ENCODE measurements around the gene WSCD2. TPM values are rescaled to one million over a fixed set of nuclear protein-coding genes. Genes with fewer than 3 reads are reported as not detected.

Gene WSCD2
- total RNA-seq, 2 donors from 2014 or later = 0.31 TPM; not detected in 1

DNA sequence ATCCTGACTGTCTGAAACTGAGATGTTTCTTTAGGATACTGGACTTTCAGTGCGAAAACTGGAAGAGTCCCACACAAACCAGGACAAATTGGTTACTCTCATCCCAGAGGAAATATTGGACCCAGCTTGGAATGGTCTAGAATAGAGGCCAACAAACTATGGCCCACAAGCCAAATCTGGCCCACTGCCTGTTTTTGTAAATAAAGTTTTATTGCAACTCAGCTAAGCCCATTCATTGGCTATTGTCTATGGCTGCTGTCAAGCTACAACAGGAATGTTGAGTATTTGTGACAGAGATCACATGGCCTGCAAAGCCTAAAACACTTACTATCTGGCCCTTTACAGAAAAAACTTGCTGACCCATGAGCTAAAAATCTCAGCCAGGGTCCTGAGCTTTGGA is 6.5 kb downstream of the WSCD2 start:
- no peak for DNase-seq (ENCODE audit: low spot score)
- TF ChIP-seq, protein P1, sequence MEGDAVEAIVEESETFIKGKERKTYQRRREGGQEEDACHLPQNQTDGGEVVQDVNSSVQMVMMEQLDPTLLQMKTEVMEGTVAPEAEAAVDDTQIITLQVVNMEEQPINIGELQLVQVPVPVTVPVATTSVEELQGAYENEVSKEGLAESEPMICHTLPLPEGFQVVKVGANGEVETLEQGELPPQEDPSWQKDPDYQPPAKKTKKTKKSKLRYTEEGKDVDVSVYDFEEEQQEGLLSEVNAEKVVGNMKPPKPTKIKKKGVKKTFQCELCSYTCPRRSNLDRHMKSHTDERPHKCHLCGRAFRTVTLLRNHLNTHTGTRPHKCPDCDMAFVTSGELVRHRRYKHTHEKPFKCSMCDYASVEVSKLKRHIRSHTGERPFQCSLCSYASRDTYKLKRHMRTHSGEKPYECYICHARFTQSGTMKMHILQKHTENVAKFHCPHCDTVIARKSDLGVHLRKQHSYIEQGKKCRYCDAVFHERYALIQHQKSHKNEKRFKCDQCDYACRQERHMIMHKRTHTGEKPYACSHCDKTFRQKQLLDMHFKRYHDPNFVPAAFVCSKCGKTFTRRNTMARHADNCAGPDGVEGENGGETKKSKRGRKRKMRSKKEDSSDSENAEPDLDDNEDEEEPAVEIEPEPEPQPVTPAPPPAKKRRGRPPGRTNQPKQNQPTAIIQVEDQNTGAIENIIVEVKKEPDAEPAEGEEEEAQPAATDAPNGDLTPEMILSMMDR (IDR thresholded peaks at IDR 0.05) = no peak
- Histone ChIP-seq H3K9me3 (no peaks in the 10 kb centered on the region), H3K27me3 (no peaks in the 10 kb centered on the region), H3K4me3 (no peak overlapping the region), H3K27ac (no peak overlapping the region), H3K4me1 (no peaks in the 10 kb centered on the region), H3K36me3 (no peaks in the 10 kb centered on the region)

DNA sequence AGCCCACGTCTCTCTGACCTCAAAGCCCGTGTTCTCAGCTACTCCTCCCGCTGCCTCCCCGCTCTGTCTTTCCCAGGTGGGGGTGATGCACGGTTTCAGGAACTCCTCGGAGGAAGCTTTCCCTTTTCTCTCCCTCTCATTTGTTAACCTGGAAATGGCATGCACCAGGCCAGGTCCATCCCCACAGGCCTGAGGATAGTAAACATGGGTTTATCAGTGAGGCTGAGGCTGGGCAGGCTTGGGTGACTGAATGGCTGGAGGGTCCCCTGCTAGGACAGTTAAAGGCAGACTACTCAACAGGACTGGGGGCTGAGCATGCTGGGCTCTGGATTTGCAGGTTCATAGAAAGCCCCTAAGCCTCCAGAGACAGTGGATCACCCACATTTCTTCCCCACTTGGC is 7.6 kb downstream of the WSCD2 start:
- no peaks in the 10 kb centered on the region for H3K4me1 ChIP-seq
- no peaks in the 10 kb centered on the region for H3K27me3 ChIP-seq
- no peak overlapping the region for H3K4me3 ChIP-seq
- H3K36me3 ChIP-seq = no peaks in the 10 kb centered on the region
- no peak for DNase-seq (ENCODE audit: low spot score)
- H3K27ac ChIP-seq = no peak overlapping the region
- TF ChIP-seq, protein P1 (IDR thresholded peaks at IDR 0.05) = no peak
- H3K9me3 ChIP-seq = no peaks in the 10 kb centered on the region

DNA sequence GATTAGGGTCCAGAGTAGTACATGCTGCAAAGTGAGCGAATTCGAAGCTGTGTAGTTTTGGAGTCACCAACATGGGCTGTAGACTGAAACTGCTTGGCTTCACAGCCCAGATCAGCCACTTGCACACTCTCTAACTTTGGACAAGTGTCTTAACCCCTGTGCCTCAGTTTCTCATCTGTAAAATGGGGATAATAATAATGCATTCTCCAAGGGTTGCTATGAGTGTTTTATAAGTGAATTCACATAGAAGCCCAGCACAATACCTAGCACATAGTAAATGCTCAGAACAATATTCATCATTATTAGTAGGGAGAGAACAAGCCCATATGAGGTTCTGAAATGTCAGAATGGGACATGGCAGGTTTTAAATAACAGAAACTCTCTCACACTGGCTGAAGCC is 10.4 kb downstream of the WSCD2 start:
- no peak for DNase-seq (ENCODE audit: low spot score)
- H3K27me3 ChIP-seq = no peaks in the 10 kb centered on the region
- H3K9me3 ChIP-seq = no peaks in the 10 kb centered on the region
- TF ChIP-seq, protein P1 (IDR thresholded peaks at IDR 0.05) = no peak
- no peaks in the 10 kb centered on the region for H3K4me1 ChIP-seq
- no peak overlapping the region for H3K4me3 ChIP-seq
- no peak overlapping the region for H3K27ac ChIP-seq
- no peaks in the 10 kb centered on the region for H3K36me3 ChIP-seq

GRCh38 chr12:108140501-108140900 is 11.4 kb downstream of the WSCD2 start:
- H3K9me3 ChIP-seq = no peaks in the 10 kb centered on the region
- H3K4me3 ChIP-seq = no peak overlapping the region
- no peak overlapping the region for H3K27ac ChIP-seq
- TF ChIP-seq, protein P1 (IDR thresholded peaks at IDR 0.05) = no peak
- DNase-seq (ENCODE audit: low spot score) = no peak
- no peaks in the 10 kb centered on the region for H3K36me3 ChIP-seq
- H3K27me3 ChIP-seq = no peaks in the 10 kb centered on the region
- no peaks in the 10 kb centered on the region for H3K4me1 ChIP-seq

DNA sequence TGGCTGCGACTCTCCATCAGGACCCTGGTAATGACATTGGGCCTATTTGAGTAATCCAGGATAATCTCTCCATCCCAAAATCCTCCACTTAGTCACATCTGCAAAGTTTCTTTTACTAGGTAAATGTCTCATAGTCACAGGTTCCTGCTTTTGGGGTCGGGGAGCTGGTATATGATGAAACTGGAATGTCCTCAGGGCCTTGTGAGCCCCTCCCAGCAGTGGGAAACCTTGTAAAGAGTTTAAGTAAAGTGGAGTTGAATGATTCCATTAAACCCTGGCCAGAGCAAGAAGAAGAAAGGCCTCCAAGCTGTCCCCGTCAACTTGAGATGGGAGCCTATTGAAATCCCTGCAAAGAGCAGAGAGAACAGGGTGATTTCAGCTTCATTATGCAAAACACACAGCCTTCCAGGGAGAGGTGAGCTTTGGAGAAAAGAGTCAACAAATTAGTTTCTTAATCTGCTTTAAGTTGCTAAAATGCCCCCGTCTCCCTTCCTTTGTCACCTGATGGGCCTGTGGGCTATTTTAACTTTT is 12.6 kb downstream of the WSCD2 start:
- H3K9me3 ChIP-seq = no peaks in the 10 kb centered on the region
- no peak overlapping the region for H3K4me3 ChIP-seq
- H3K36me3 ChIP-seq = no peaks in the 10 kb centered on the region
- DNase-seq (ENCODE audit: low spot score) = no peak
- no peak overlapping the region for H3K27ac ChIP-seq
- TF ChIP-seq, protein P1 (IDR thresholded peaks at IDR 0.05) = no peak
- H3K27me3 ChIP-seq = no peaks in the 10 kb centered on the region
- no peaks in the 10 kb centered on the region for H3K4me1 ChIP-seq

GRCh38 chr12:108143144-108143543 is 14.1 kb downstream of the WSCD2 start:
- Histone ChIP-seq H3K27me3 (no peaks in the 10 kb centered on the region), H3K27ac (no peak overlapping the region), H3K4me3 (no peak overlapping the region), H3K36me3 (no peaks in the 10 kb centered on the region), H3K9me3 (no peaks in the 10 kb centered on the region), H3K4me1 (no peaks in the 10 kb centered on the region)
- DNase-seq (ENCODE audit: low spot score) = no peak
- TF ChIP-seq, protein P1 (IDR thresholded peaks at IDR 0.05) = no peak

Measured in right atrium auricular region (tissue), 2 donors.